ENCODE results near the gene MIPEP.

GRCh38 chr13:23735329-23735728 is 153.9 kb downstream of the MIPEP start:
- TF ChIP-seq CTCF (IDR thresholded peaks at IDR 0.05) = no peak
- no peak for TF ChIP-seq POLR2A (IDR thresholded peaks at IDR 0.05)
